HEK293 (cell line): ENCODE measurements around the gene CHAC1.

Experiments
- CTCF ChIA-PET: fragments of 350-600 bp; formaldehyde crosslinking; extraction: SDS; loops from one replicate; lab custom pipeline; 2021; ENCODE audit warnings: antibody characterized with exemption; lab: Yijun Ruan, JAX
- POLR2A ChIA-PET: fragments of 300-600 bp; formaldehyde crosslinking; extraction: SDS; loops from one replicate; lab custom pipeline; 2020; ENCODE audit warnings: antibody characterized with exemption, inconsistent platforms; lab: Yijun Ruan, JAX
- H3K27ac ChIP-seq: fragments of 200-500 bp; sonication (Bioruptor generic); 2 replicates; pipeline ENCODE4 v1.5.1; 2014; ENCODE audit warnings: low read depth, low read length, control low read depth, inconsistent platforms; ENCODE audit errors: extremely low read depth
- H3K36me3 ChIP-seq, 2 experiments: fragments of 200-500 bp in 1 of 2; sonication (Bioruptor generic) in 1 of 2; 1 replicate in 1 of 2; 2 replicates in 1 of 2; pipeline ENCODE4 v1.5.1; 2014 to 2017; ENCODE audit warnings: inconsistent platforms in 2 of 2, low read length in 2 of 2; ENCODE audit not compliant: control insufficient read depth in 2 of 2, insufficient read depth in 1 of 2
- H3K4me1 ChIP-seq: fragments of 200-500 bp; sonication (Bioruptor generic); 2 replicates; pipeline ENCODE4 v1.5.1; 2014; ENCODE audit warnings: mild to moderate bottlenecking, low read length, inconsistent platforms; ENCODE audit not compliant: control insufficient read depth, insufficient read depth
- H3K4me3 ChIP-seq: 2 replicates; pipeline ENCODE4 v1.5.1; 2011; ENCODE audit warnings: low read depth, mild to moderate bottlenecking, control low read depth, low read length, moderate library complexity
- H3K9me3 ChIP-seq: fragments of 200-500 bp; sonication (Bioruptor generic); 2 replicates; pipeline ENCODE4 v1.5.1; 2014; ENCODE audit warnings: low read depth, low read length, inconsistent platforms; ENCODE audit not compliant: control insufficient read depth, insufficient read depth
- BCL6B ChIP-seq: fragments of 450-650 bp; formaldehyde crosslinking; IDR thresholded peaks from 2 replicates; pipeline ENCODE4 v1.5.1; 2017; ENCODE audit warnings: missing biosample characterization, missing genetic modification characterization
- IKZF3 ChIP-seq: fragments of 450-650 bp; IDR thresholded peaks from 2 replicates; pipeline ENCODE4 v1.5.0; 2018; ENCODE audit warnings: missing biosample characterization, mild to moderate bottlenecking, missing genetic modification characterization, moderate library complexity
- KLF7 ChIP-seq: fragments of 450-650 bp; formaldehyde crosslinking; IDR thresholded peaks from 2 replicates; pipeline ENCODE4 v1.5.1; 2016; ENCODE audit warnings: missing biosample characterization, missing genetic modification characterization, borderline replicate concordance
- TCF7L2 ChIP-seq: IDR thresholded peaks from 2 replicates; pipeline ENCODE4 v1.6.1; 2011; ENCODE audit warnings: low read depth, mild to moderate bottlenecking, inconsistent platforms, low read length, moderate library complexity, borderline replicate concordance
- YY1 ChIP-seq: fragments of 450-650 bp; formaldehyde crosslinking; IDR thresholded peaks from 2 replicates; pipeline ENCODE4 v1.5.1; 2018; ENCODE audit warnings: missing biosample characterization, missing genetic modification characterization
- ZFP41 ChIP-seq: fragments of 450-650 bp; formaldehyde crosslinking; IDR thresholded peaks from 2 replicates; pipeline ENCODE4 v1.5.1; 2016; ENCODE audit warnings: missing biosample characterization, missing genetic modification characterization, borderline replicate concordance
- ZNF112 ChIP-seq: fragments of 450-650 bp; formaldehyde crosslinking; IDR thresholded peaks from 2 replicates; pipeline ENCODE4 v1.5.0; 2017; ENCODE audit warnings: missing biosample characterization, missing genetic modification characterization
- ZNF114 ChIP-seq: fragments of 450-650 bp; formaldehyde crosslinking; IDR thresholded peaks from 2 replicates; pipeline ENCODE4 v1.5.0; 2017; ENCODE audit warnings: missing biosample characterization, missing genetic modification characterization
- ZNF16 ChIP-seq: fragments of 450-650 bp; formaldehyde crosslinking; IDR thresholded peaks from 2 replicates; pipeline ENCODE4 v1.5.1; 2016; ENCODE audit warnings: low read depth, missing biosample characterization, missing genetic modification characterization
- ZNF19 ChIP-seq: fragments of 450-650 bp; formaldehyde crosslinking; IDR thresholded peaks from 2 replicates; pipeline ENCODE4; 2016; ENCODE audit warnings: missing biosample characterization, missing genetic modification characterization, low read depth
- ZNF202 ChIP-seq: fragments of 450-650 bp; formaldehyde crosslinking; IDR thresholded peaks from 2 replicates; pipeline ENCODE4 v1.5.1; 2016; ENCODE audit warnings: missing biosample characterization, missing genetic modification characterization, borderline replicate concordance
- ZNF223 ChIP-seq: fragments of 450-650 bp; formaldehyde crosslinking; IDR thresholded peaks from 2 replicates; pipeline ENCODE4 v1.5.1; 2016; ENCODE audit warnings: missing biosample characterization, missing genetic modification characterization
- ZNF354C ChIP-seq: fragments of 450-650 bp; formaldehyde crosslinking; IDR thresholded peaks from 2 replicates; pipeline ENCODE4 v1.5.1; 2016; ENCODE audit warnings: missing biosample characterization, missing genetic modification characterization, low read depth, borderline replicate concordance
- ZNF404 ChIP-seq: fragments of 450-650 bp; formaldehyde crosslinking; IDR thresholded peaks from 2 replicates; pipeline ENCODE4 v1.5.1; 2017; ENCODE audit warnings: missing biosample characterization, missing genetic modification characterization
- ZNF561 ChIP-seq: fragments of 450-650 bp; IDR thresholded peaks from 2 replicates; pipeline ENCODE4 v1.5.1; 2018; ENCODE audit warnings: missing biosample characterization, missing genetic modification characterization, borderline replicate concordance
- ZNF610 ChIP-seq: fragments of 450-650 bp; formaldehyde crosslinking; IDR thresholded peaks from 2 replicates; pipeline ENCODE4 v1.5.1; 2016; ENCODE audit warnings: missing biosample characterization, missing genetic modification characterization, borderline replicate concordance
- ZNF645 ChIP-seq: fragments of 450-650 bp; formaldehyde crosslinking; IDR thresholded peaks from 2 replicates; pipeline ENCODE4; 2016; ENCODE audit warnings: missing biosample characterization, missing genetic modification characterization
- ZNF704 ChIP-seq: fragments of 450-650 bp; formaldehyde crosslinking; IDR thresholded peaks from 2 replicates; pipeline ENCODE4 v1.5.1; 2016; ENCODE audit warnings: missing biosample characterization, missing genetic modification characterization
- ZNF747 ChIP-seq: fragments of 450-650 bp; formaldehyde crosslinking; IDR thresholded peaks from 2 replicates; pipeline ENCODE4 v1.5.1; 2016; ENCODE audit warnings: missing biosample characterization, missing genetic modification characterization
- ZNF768 ChIP-seq: fragments of 450-650 bp; formaldehyde crosslinking; IDR thresholded peaks from 2 replicates; pipeline ENCODE4 v1.5.1; 2018; ENCODE audit warnings: missing biosample characterization, mild to moderate bottlenecking, missing genetic modification characterization
- ZNF830 ChIP-seq: fragments of 450-650 bp; IDR thresholded peaks from 2 replicates; pipeline ENCODE4 v1.5.0; 2018; ENCODE audit warnings: missing biosample characterization, missing genetic modification characterization, low read depth, mild to moderate bottlenecking, moderate library complexity
- ZSCAN16 ChIP-seq: fragments of 450-650 bp; formaldehyde crosslinking; IDR thresholded peaks from 2 replicates; pipeline ENCODE4 v1.5.1; 2016; ENCODE audit warnings: missing biosample characterization, missing genetic modification characterization
- ZSCAN5A ChIP-seq: fragments of 450-650 bp; formaldehyde crosslinking; IDR thresholded peaks from 2 replicates; pipeline ENCODE4 v1.5.1; 2016; ENCODE audit warnings: missing biosample characterization, missing genetic modification characterization

CHAC1 gene

GRCh38 chr15:40999190-40999589 lies 45.9 kb downstream of the CHAC1 start:
- Histone ChIP-seq H3K4me3 (no peak overlapping the region), H3K27ac (no peak overlapping the region), H3K4me1 (no peaks in the 10 kb centered on the region), H3K36me3 (peaks cover 8 to 46% of the 10 kb centered on the region in 2 experiments; a peak in 2 of 3 replicates), H3K9me3 (no peaks in the 10 kb centered on the region)
- ChIA-PET CTCF (no interaction called here), POLR2A (no interaction called here)
- TF ChIP-seq ZNF112 (tag by site-specific recombination): no peak
- TF ChIP-seq ZNF202 (tag by site-specific recombination): no peak
- TF ChIP-seq ZNF354C (tag by site-specific recombination): no peak
- TF ChIP-seq TCF7L2: no peak
- TF ChIP-seq ZNF404 (tag by site-specific recombination): no peak
- no peak for TF ChIP-seq ZNF16 (tag by site-specific recombination)
- no peak for TF ChIP-seq ZSCAN16 (tag by site-specific recombination)
- no peak for TF ChIP-seq ZFP41 (tag by site-specific recombination)
- TF ChIP-seq ZNF830: no peak
- no peak for TF ChIP-seq ZNF645 (tag by site-specific recombination)
- no peak for TF ChIP-seq ZNF610
- TF ChIP-seq ZNF747 (tag by site-specific recombination): no peak
- TF ChIP-seq ZNF223 (tag by site-specific recombination): no peak
- no peak for TF ChIP-seq ZNF704 (tag by site-specific recombination)
- TF ChIP-seq ZSCAN5A (tag by site-specific recombination): no peak
- TF ChIP-seq ZNF768 (tag by site-specific recombination): no peak
- no peak for TF ChIP-seq ZNF19
- no peak for TF ChIP-seq KLF7 (tag by site-specific recombination)
- no peak for TF ChIP-seq YY1 (tag by site-specific recombination)

- H3K4me1 ChIP-seq: no peaks in the 10 kb centered on the region
- no peaks in the 10 kb centered on the region for H3K9me3 ChIP-seq
- TF ChIP-seq ZNF112 (tag by site-specific recombination): no peak
- TF ChIP-seq ZNF830: no peak
- peak; percentile 40; the same call in 1 of the 2 replicates for TF ChIP-seq BCL6B (tag by site-specific recombination)
- TF ChIP-seq IKZF3 (tag by site-specific recombination): no peak
- TF ChIP-seq ZNF114 (tag by site-specific recombination): no peak
- TF ChIP-seq ZNF561 (tag by site-specific recombination): no peak
- TF ChIP-seq, all 188 proteins: peak for 1
- peaks cover 8 to 42% of the 10 kb centered on the region in 2 experiments; a peak in 2 of 3 replicates for H3K36me3 ChIP-seq
- POLR2A ChIA-PET: no interaction called here
- H3K27ac ChIP-seq: no peak overlapping the region
- H3K4me3 ChIP-seq: no peak overlapping the region
- CTCF ChIA-PET: interaction anchor here (0.6 kb wide), 1 partner anchor 14 kb away, joined by 3 read pairs; no protein-coding TSS in a partner anchor
Measured at GRCh38 chr15:41001524-41002214, 48.4 kb downstream of the CHAC1 start.
